Mesothelial cell of epicardium (in vitro differentiated cells): Measurements from ENCODE around the gene OR3A2. TPM values are rescaled to one million over a fixed set of nuclear protein-coding genes. Genes with fewer than 3 reads are reported as not detected.
"Not testable (repeated sequence)": the region's sequence is repeated elsewhere in the genome, so short reads cannot be mapped to it uniquely, and the experiment has no call there.

ENCODE experiments used
- DNase-seq, 2 experiments: peaks; one replicate each; pipeline ENCODE4 v3.0.0; 2021; ENCODE audit warnings: low spot score in 2 of 2; ENCODE audit not compliant: unreplicated experiment in 2 of 2
- H3K27ac Mint-ChIP-seq: 2 replicates; pipeline ENCODE4 v1.8.0; 2021; ENCODE audit warnings: mixed read lengths
- H3K27me3 Mint-ChIP-seq: 2 replicates; pipeline ENCODE4 v1.8.0; 2021; ENCODE audit warnings: low read depth, mixed read lengths
- H3K36me3 Mint-ChIP-seq: 2 replicates; pipeline ENCODE4 v1.8.0; 2021; ENCODE audit warnings: mixed read lengths
- H3K4me1 Mint-ChIP-seq: 2 replicates; pipeline ENCODE4 v1.8.0; 2021; ENCODE audit warnings: mixed read lengths
- H3K4me3 Mint-ChIP-seq: 2 replicates; pipeline ENCODE4 v1.8.0; 2021; ENCODE audit warnings: mild to moderate bottlenecking, moderate library complexity, mixed read lengths
- H3K9me3 Mint-ChIP-seq: 2 replicates; pipeline ENCODE4 v1.8.0; 2021; ENCODE audit warnings: mixed read lengths
- CTCF ChIP-seq: fragments of 200-600 bp; sonication (generic); IDR thresholded peaks from one replicate; pipeline ENCODE4 v1.5.0; 2021; ENCODE audit warnings: antibody characterized with exemption; ENCODE audit not compliant: unreplicated experiment
- total RNA-seq: library from RNA; stranded (reverse); gene quantifications from 3 replicates; pipeline ENCODE4 v1.2.1, GENCODE V29; 2021

OR3A2 gene
- total RNA-seq, 1 donor from 2014 or later, result not detected

DNA sequence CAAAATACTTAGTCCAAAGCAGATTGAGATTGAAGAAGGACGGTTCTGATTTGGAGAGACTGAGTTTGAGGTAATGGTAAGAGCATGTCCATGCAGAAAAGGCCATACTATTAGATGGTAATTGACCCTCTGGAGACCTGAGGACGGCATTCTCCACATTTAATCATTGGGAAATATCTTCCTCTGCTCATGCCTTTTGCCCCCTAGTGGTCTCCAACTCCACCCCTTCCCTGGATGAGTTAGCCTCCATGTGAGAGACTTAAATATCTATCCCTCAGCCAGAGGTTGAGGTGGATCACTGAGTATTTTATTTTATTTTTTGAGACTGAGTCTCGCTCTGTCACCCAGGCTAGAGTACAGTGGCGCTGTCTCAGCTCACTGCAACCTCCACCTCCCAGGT is 77.5 kb downstream of the OR3A2 start:
- DNase-seq, result no peak
- Mint-ChIP-seq H3K27me3 (no peaks in the 10 kb centered on the region), H3K36me3 (no peaks in the 10 kb centered on the region), H3K4me3 (no peak overlapping the region), H3K4me1 (no peaks in the 10 kb centered on the region), H3K9me3 (peaks cover 79% of the 10 kb centered on the region), H3K27ac (no peak overlapping the region)
- no peak for TF ChIP-seq CTCF

DNA sequence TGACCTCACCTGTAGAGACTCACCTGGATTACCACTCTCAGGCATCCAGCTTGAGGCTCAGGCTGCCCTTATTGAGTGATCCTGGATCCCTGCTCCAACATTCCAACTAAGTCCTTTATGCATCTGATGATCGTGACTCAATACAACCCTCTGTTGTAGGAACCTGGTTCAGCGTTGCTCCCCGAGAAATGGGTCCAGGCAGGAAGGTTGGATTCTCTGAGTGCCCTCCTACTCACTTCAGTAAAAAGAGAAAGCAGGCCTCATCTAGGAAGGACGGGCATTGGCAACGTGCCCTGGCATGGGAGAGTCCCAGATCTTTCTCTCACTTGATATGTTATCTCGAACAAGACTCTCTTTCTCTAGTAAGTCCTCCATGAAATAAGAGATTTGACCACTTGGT is 87.8 kb downstream of the OR3A2 start, which contains the start of gene OR3A1:
TSS of gene OR3A1 (minus strand) at position 101 of the 400 bp plus-strand sequence. CDS start 5,778 bp downstream, outside the sequence.
- Mint-ChIP-seq H3K27me3 (no peaks in the 10 kb centered on the region), H3K36me3 (no peaks in the 10 kb centered on the region), H3K4me3 (no peak within 1 kb of the TSS), H3K4me1 (no peaks in the 10 kb centered on the region), H3K27ac (no peak within 1 kb of the TSS), H3K9me3 (peaks cover 73% of the 10 kb centered on the region)
- DNase-seq, result no peak
- no peak for TF ChIP-seq CTCF

GRCh38 chr17:3295632-3296031 is 90.5 kb downstream of the OR3A2 start:
- Mint-ChIP-seq H3K4me3 (no peak overlapping the region), H3K36me3 (no peaks in the 10 kb centered on the region), H3K4me1 (no peaks in the 10 kb centered on the region), H3K9me3 (peaks cover 82% of the 10 kb centered on the region), H3K27ac (no peak overlapping the region), H3K27me3 (no peaks in the 10 kb centered on the region)
- TF ChIP-seq CTCF, result no peak
- no peak for DNase-seq

GRCh38 chr17:3293548-3293947 is 92.6 kb downstream of the OR3A2 start:
- H3K36me3 Mint-ChIP-seq, H3K4me3 Mint-ChIP-seq, H3K27ac Mint-ChIP-seq, H3K4me1 Mint-ChIP-seq, H3K27me3 Mint-ChIP-seq, DNase-seq: not testable (repeated sequence)
- H3K9me3 Mint-ChIP-seq, result peaks cover 89% of the 10 kb centered on the region

DNA sequence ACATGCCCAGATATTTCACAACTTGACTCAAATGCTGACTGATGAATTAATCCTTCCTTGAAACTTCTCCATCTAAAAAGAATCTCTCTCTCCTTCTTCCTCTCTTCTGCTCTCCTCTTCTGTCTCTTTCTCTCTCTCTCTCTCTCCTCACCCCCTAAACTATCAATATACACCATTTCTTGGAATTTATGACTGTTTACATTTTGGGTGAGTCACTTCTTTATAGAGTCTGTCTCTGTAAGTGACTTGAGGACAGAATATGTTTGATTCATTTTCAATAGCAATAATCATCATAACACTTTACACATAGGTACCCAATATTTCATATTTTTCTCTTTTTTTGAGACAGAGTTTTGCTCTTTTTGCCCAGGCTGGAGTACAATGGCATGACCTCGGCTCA is 103.2 kb downstream of the OR3A2 start:
- no peak for DNase-seq
- Mint-ChIP-seq H3K9me3 (peaks cover 58% of the 10 kb centered on the region), H3K4me3 (no peak overlapping the region), H3K27ac (no peak overlapping the region), H3K4me1 (no peaks in the 10 kb centered on the region), H3K36me3 (peaks cover 4% of the 10 kb centered on the region), H3K27me3 (no peaks in the 10 kb centered on the region)
- TF ChIP-seq CTCF, result no peak

GRCh38 chr17:3276126-3276525 is 110.0 kb downstream of the OR3A2 start:
- Mint-ChIP-seq H3K27ac (no peak overlapping the region), H3K4me3 (no peak overlapping the region), H3K27me3 (no peaks in the 10 kb centered on the region)

More at GRCh38 chr17:3276126-3276525, 110.0 kb downstream of the OR3A2 start:
- no peak for DNase-seq
- peaks cover 39% of the 10 kb centered on the region for H3K9me3 Mint-ChIP-seq
- H3K36me3 Mint-ChIP-seq, result no peaks in the 10 kb centered on the region
- H3K4me1 Mint-ChIP-seq, result no peaks in the 10 kb centered on the region
- TF ChIP-seq CTCF, result no peak
